HG02798 (cell line): ENCODE measurements around the gene INTS4.
"Not testable (repeated sequence)": the region's sequence is repeated elsewhere in the genome, so short reads cannot be mapped to it uniquely, and the experiment has no call there.

Experiments used
- ATAC-seq: cut with Tn5 transposase; IDR thresholded peaks from one replicate; pipeline ENCODE4 v1.9.1; 2021; ENCODE audit warnings: mild to moderate bottlenecking; ENCODE audit not compliant: unreplicated experiment, poor library complexity

Gene INTS4

GRCh38 chr11:77884186-77884828 is 110.2 kb downstream of the INTS4 start:
- no peak for ATAC-seq

- ATAC-seq: no peak
Observed at GRCh38 chr11:77883775-77884174, 110.7 kb downstream of the INTS4 start.

GRCh38 chr11:77882396-77882795 is 112.1 kb downstream of the INTS4 start:
- no peak for ATAC-seq

GRCh38 chr11:77879218-77879617 is 115.2 kb downstream of the INTS4 start:
- no peak for ATAC-seq

GRCh38 chr11:77878247-77878646 is 116.2 kb downstream of the INTS4 start:
- not testable (repeated sequence) for ATAC-seq

- ATAC-seq: no peak
Observed at GRCh38 chr11:77876045-77876444, 118.4 kb downstream of the INTS4 start.

- no peak for ATAC-seq
Observed at GRCh38 chr11:77874206-77874605, 120.3 kb downstream of the INTS4 start.

GRCh38 chr11:77873345-77873744 is 121.1 kb downstream of the INTS4 start:
- ATAC-seq: no peak

- ATAC-seq: no peak
Observed at GRCh38 chr11:77871855-77872254, 122.6 kb downstream of the INTS4 start.

- no peak for ATAC-seq
Observed at GRCh38 chr11:77868744-77869143, 125.7 kb downstream of the INTS4 start.

- ATAC-seq: no peak
Observed at GRCh38 chr11:77866336-77866735, 128.1 kb downstream of the INTS4 start.

GRCh38 chr11:77865805-77866204 is 128.7 kb downstream of the INTS4 start:
- ATAC-seq: no peak

- not testable (repeated sequence) for ATAC-seq
Observed at GRCh38 chr11:77861444-77861843, 133.0 kb downstream of the INTS4 start.

GRCh38 chr11:77857906-77858457 is 136.5 kb downstream of the INTS4 start:
- ATAC-seq: not testable (repeated sequence)

GRCh38 chr11:77854838-77855237 is 139.6 kb downstream of the INTS4 start:
- ATAC-seq: no peak

GRCh38 chr11:77851503-77851902 is 143.0 kb downstream of the INTS4 start:
- no peak for ATAC-seq

GRCh38 chr11:77843700-77844099 is 150.8 kb downstream of the INTS4 start:
- ATAC-seq: not testable (repeated sequence)

GRCh38 chr11:77842441-77843121 is 151.9 kb downstream of the INTS4 start:
- no peak for ATAC-seq

- no peak for ATAC-seq
Observed at GRCh38 chr11:77833302-77833701, 161.2 kb downstream of the INTS4 start.

- ATAC-seq: no peak
Observed at GRCh38 chr11:77828926-77829325, 165.5 kb downstream of the INTS4 start.
